ENCODE measurements around the gene PIK3CA. TPM values are rescaled to one million over a fixed set of nuclear protein-coding genes. Genes with fewer than 3 reads are reported as not detected.
A peak's percentile ranks its signal among the peaks of the same experiment; 100 is the strongest.

PIK3CA gene
- total RNA-seq, 2 experiments from 2014 or later: 9.0 to 17.8 TPM

DNA sequence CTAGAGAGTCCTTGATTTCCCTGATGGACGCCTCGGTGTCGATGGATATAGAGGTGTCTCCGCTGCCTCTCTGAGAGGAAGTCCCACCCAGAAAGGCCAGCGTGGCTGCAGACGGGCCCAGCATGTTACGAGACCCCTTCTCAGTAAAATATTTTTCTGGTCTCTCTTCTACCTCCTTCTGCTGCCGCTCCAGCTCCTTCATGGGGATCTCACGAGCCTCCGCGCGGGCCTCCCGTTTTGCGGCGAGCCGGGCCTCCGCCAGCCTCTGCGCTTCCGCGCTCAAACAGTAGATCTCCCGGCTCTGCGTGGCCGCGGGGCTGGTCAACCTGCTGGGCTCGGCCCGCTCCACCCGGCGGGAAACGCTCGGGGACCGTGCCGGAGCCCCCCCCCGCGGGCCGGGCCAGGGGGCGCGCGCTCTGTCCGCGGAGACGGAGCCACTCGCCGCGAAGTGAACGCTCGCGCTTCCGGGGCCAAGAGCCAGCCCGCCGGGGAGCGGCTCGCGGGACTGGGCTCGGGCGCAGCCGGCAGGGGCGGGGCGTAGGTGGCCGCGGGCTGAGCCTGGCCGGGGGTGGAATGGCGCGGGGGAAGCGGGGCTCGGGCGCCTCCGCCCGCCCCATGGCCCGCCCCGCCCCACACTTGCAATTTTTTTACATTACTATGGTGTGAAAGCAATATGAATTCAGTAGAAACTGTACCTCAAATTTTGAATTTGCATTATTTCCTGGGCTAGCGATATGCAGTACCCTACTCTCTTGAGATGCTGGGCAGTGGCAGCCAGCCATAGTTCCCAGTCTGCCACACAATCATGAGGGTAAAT is 113.0 kb downstream of the PIK3CA start:
- TF ChIP-seq, protein P1, sequence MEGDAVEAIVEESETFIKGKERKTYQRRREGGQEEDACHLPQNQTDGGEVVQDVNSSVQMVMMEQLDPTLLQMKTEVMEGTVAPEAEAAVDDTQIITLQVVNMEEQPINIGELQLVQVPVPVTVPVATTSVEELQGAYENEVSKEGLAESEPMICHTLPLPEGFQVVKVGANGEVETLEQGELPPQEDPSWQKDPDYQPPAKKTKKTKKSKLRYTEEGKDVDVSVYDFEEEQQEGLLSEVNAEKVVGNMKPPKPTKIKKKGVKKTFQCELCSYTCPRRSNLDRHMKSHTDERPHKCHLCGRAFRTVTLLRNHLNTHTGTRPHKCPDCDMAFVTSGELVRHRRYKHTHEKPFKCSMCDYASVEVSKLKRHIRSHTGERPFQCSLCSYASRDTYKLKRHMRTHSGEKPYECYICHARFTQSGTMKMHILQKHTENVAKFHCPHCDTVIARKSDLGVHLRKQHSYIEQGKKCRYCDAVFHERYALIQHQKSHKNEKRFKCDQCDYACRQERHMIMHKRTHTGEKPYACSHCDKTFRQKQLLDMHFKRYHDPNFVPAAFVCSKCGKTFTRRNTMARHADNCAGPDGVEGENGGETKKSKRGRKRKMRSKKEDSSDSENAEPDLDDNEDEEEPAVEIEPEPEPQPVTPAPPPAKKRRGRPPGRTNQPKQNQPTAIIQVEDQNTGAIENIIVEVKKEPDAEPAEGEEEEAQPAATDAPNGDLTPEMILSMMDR (conservative IDR thresholded peaks at IDR 0.05; ENCODE audit: low read length): no peak
- TF ChIP-seq EZH2phosphoT487 (IDR thresholded peaks at IDR 0.05; ENCODE audit: borderline replicate concordance, low read depth, low read length): no peak
- Histone ChIP-seq H3K27ac (ENCODE audit: low read depth, low read length, poor library complexity, severe bottlenecking) (no peak overlapping the region), H3K36me3 (ENCODE audit: insufficient read depth, low read length) (no peaks in the 10 kb centered on the region), H3K4me2 (ENCODE audit: low read length) (peak overlapping the region; percentile 54; the same call in 1 of the 2 replicates), H3K9me3 (ENCODE audit: low read length) (no peaks in the 10 kb centered on the region), H3K4me1 (ENCODE audit: insufficient read depth, low read length, poor library complexity, severe bottlenecking) (peaks cover 10% of the 10 kb centered on the region), H4K20me1 (ENCODE audit: insufficient read depth, low read length) (no peaks in the 10 kb centered on the region), H3K4me3 (ENCODE audit: low read depth, low read length, poor library complexity, severe bottlenecking) (no peak overlapping the region), H3K79me2 (ENCODE audit: insufficient read depth, low read depth, low read length) (no peaks in the 10 kb centered on the region), H2AFZ (ENCODE audit: low read length) (no peak overlapping the region), H3K9me2 (ENCODE audit: insufficient read depth, low read length) (no peaks in the 10 kb centered on the region)
- CTCF ChIA-PET (ENCODE audit: unreplicated experiment): no interaction called here
- DNase-seq (ENCODE audit: low spot score): no peak
- intact Hi-C loops (cut with micrococcal nuclease; ENCODE audit: unreplicated experiment): no loop called here
- POLR2A ChIA-PET: interaction anchor here (0.6 to 0.8 kb wide), 2 partner anchors 12 to 22 kb away, joined by 3 to 4 read pairs; no protein-coding TSS in a partner anchor
- BruUV-seq (replicated peaks): no TSS peak

DNA sequence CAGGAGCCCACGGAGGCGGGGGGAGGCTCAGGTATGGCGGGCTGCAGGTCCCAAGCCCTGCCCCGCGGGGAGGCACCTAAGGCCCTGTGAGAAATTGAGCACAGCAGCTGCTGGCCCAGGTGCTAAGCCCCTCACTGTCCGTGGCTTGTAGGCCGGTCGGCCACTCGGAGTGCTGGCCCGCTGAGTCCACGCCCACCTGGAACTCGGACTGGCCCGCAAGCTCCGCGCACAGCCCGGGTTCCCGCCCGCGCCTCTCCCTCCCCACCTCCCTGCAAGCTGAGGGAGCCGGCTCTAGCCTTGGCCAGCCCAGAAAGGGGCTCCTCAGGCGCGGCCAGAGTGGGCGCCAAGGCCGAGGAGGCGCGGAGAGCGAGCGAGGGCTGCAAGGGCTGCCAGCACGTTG is 115.0 kb downstream of the PIK3CA start:
- H3K27ac ChIP-seq (ENCODE audit: low read depth, low read length, poor library complexity, severe bottlenecking): no peak overlapping the region
- no peaks in the 10 kb centered on the region for H3K9me3 ChIP-seq (ENCODE audit: low read length)
- no peak overlapping the region for H3K4me2 ChIP-seq (ENCODE audit: low read length)
- H3K36me3 ChIP-seq (ENCODE audit: insufficient read depth, low read length): no peaks in the 10 kb centered on the region
- ChIA-PET CTCF (ENCODE audit: unreplicated experiment) (interaction anchor here (1.2 kb wide), 1 partner anchor 9 kb away, joined by 3 read pairs; no protein-coding TSS in a partner anchor), POLR2A (interaction anchor here (1.3 kb wide), 1 partner anchor 30 kb away, joined by 3 read pairs; no protein-coding TSS in a partner anchor)
- no TSS peak for BruUV-seq (replicated peaks)
- no peak overlapping the region for H3K4me3 ChIP-seq (ENCODE audit: low read depth, low read length, poor library complexity, severe bottlenecking)
- no peaks in the 10 kb centered on the region for H3K9me2 ChIP-seq (ENCODE audit: insufficient read depth, low read length)
- H2AFZ ChIP-seq (ENCODE audit: low read length): no peak overlapping the region
- intact Hi-C loops (cut with micrococcal nuclease; ENCODE audit: unreplicated experiment): no loop called here
- no peaks in the 10 kb centered on the region for H4K20me1 ChIP-seq (ENCODE audit: insufficient read depth, low read length)
- DNase-seq (ENCODE audit: low spot score): no peak
- TF ChIP-seq, protein P1 (conservative IDR thresholded peaks at IDR 0.05; ENCODE audit: low read length): no peak
- no peak for TF ChIP-seq EZH2phosphoT487 (IDR thresholded peaks at IDR 0.05; ENCODE audit: borderline replicate concordance, low read depth, low read length)
- H3K79me2 ChIP-seq (ENCODE audit: insufficient read depth, low read depth, low read length): no peaks in the 10 kb centered on the region
- H3K4me1 ChIP-seq (ENCODE audit: insufficient read depth, low read length, poor library complexity, severe bottlenecking): peaks cover 25% of the 10 kb centered on the region

DNA sequence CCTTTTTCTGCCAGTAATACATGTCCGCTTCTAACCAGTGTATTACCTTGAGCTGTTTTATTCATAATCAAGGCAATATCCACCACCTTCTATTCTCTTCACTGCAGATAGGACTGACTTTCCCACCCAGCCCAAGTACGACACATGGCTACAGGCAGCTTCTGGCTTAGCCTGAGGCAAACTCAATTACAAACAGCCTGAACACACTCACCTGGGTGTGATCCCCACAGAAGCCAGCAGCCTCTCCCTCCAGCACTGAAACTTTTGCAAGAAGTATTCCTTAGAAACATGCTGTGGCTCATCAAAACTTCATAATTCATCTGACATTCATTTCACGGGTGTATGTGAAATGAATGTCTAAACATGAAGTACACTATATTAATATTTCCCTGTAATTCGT is 116.3 kb downstream of the PIK3CA start:
- no peaks in the 10 kb centered on the region for H3K79me2 ChIP-seq (ENCODE audit: insufficient read depth, low read depth, low read length)
- no peak overlapping the region for H3K27ac ChIP-seq (ENCODE audit: low read depth, low read length, poor library complexity, severe bottlenecking)
- intact Hi-C loops (cut with micrococcal nuclease; ENCODE audit: unreplicated experiment): no loop called here
- H4K20me1 ChIP-seq (ENCODE audit: insufficient read depth, low read length): no peaks in the 10 kb centered on the region
- H3K36me3 ChIP-seq (ENCODE audit: insufficient read depth, low read length): no peaks in the 10 kb centered on the region
- H3K9me2 ChIP-seq (ENCODE audit: insufficient read depth, low read length): no peaks in the 10 kb centered on the region
- H3K4me3 ChIP-seq (ENCODE audit: low read depth, low read length, poor library complexity, severe bottlenecking): no peak overlapping the region
- no peak overlapping the region for H3K4me2 ChIP-seq (ENCODE audit: low read length)
- peaks cover 31% of the 10 kb centered on the region for H3K4me1 ChIP-seq (ENCODE audit: insufficient read depth, low read length, poor library complexity, severe bottlenecking)
- TF ChIP-seq, protein P1 (conservative IDR thresholded peaks at IDR 0.05; ENCODE audit: low read length): no peak
- no peak for TF ChIP-seq EZH2phosphoT487 (IDR thresholded peaks at IDR 0.05; ENCODE audit: borderline replicate concordance, low read depth, low read length)
- no TSS peak for BruUV-seq (replicated peaks)
- CTCF ChIA-PET (ENCODE audit: unreplicated experiment): no interaction called here
- H3K9me3 ChIP-seq (ENCODE audit: low read length): no peaks in the 10 kb centered on the region
- POLR2A ChIA-PET: interaction anchor here (1.0 to 1.3 kb wide), 3 partner anchors 9 to 29 kb away, joined by 3 read pairs; no protein-coding TSS in a partner anchor
- DNase-seq (ENCODE audit: low spot score): no peak
- no peak overlapping the region for H2AFZ ChIP-seq (ENCODE audit: low read length)

Measured in OCI-LY7 (cell line).